PC-3 (cell line): ENCODE measurements around the gene KCNC1. TPM values are rescaled to one million over a fixed set of nuclear protein-coding genes. Genes with fewer than 3 reads are reported as not detected.

Source experiments
- ATAC-seq: fragments of 200-7000 bp; cut with Tn5 transposase; 2 replicates; pipeline ENCODE4 v1.9.1; 2020; ENCODE audit warnings: mild to moderate bottlenecking, moderate library complexity
- BruUV-seq: library from RNA; stranded (reverse); fragments of 400-500 nt; replicated peaks from 2 replicates; lab custom pipeline; 2021; lab: Mats Ljungman, UMichigan
- CTCF ChIA-PET: fragments of 300-600 bp; sonication (Branson Sonifier 250); formaldehyde crosslinking; loops from one replicate; lab custom pipeline; 2022; ENCODE audit warnings: antibody characterized with exemption; lab: Charles Lee
- POLR2A ChIA-PET: fragments of 300-600 bp; sonication (Branson Sonifier 250); formaldehyde crosslinking; loops from one replicate; lab custom pipeline; 2022; ENCODE audit warnings: antibody characterized with exemption; ENCODE audit not compliant: unreplicated experiment; lab: Charles Lee
- DNase-seq: peaks from one replicate; pipeline ENCODE4 v3.0.0-alpha.2; 2015
- H2AFZ ChIP-seq: fragments of 300-600 bp; sonication (generic); 2 replicates; pipeline ENCODE4 v1.6.0; 2016; ENCODE audit warnings: antibody characterized with exemption, low read length
- H3F3A ChIP-seq: fragments of 300-600 bp; sonication (generic); one replicate; pipeline ENCODE4 v1.6.0; 2017; ENCODE audit warnings: antibody characterized with exemption, low read length, control low read depth, mild to moderate bottlenecking; ENCODE audit not compliant: unreplicated experiment
- H3K27ac ChIP-seq: fragments of 300-600 bp; sonication (generic); 2 replicates; pipeline ENCODE4 v1.5.1; 2016; ENCODE audit warnings: mild to moderate bottlenecking, low read length
- H3K27me3 ChIP-seq: fragments of 300-600 bp; sonication (generic); 2 replicates; pipeline ENCODE4 v1.6.1; 2016; ENCODE audit warnings: low read length, mixed read lengths
- H3K36me3 ChIP-seq: fragments of 300-600 bp; sonication (generic); 2 replicates; pipeline ENCODE4 v1.6.1; 2016; ENCODE audit warnings: low read depth, mixed run types, low read length, mixed read lengths
- H3K4me1 ChIP-seq: fragments of 300-600 bp; sonication (generic); 2 replicates; pipeline ENCODE4 v1.5.1; 2016; ENCODE audit warnings: low read length; ENCODE audit not compliant: insufficient read depth
- H3K4me2 ChIP-seq: fragments of 300-600 bp; sonication (generic); 2 replicates; pipeline ENCODE4 v1.6.0; 2016; ENCODE audit warnings: low read length
- H3K4me3 ChIP-seq: fragments of 300-600 bp; sonication (generic); 2 replicates; pipeline ENCODE4 v1.5.1; 2016; ENCODE audit warnings: mild to moderate bottlenecking, low read length, mixed read lengths
- H3K79me2 ChIP-seq: fragments of 300-600 bp; sonication (generic); 2 replicates; pipeline ENCODE4 v1.6.1; 2017; ENCODE audit warnings: low read length, mixed read lengths
- H3K9ac ChIP-seq: fragments of 300-600 bp; sonication (generic); 2 replicates; pipeline ENCODE4 v1.6.0; 2016; ENCODE audit warnings: mild to moderate bottlenecking, low read length
- H3K9me2 ChIP-seq: fragments of 300-600 bp; sonication (generic); replicated peaks from 2 replicates; pipeline ENCODE4 v1.6.1; 2016; ENCODE audit warnings: mixed run types, low read length, mixed read lengths
- H3K9me3 ChIP-seq: fragments of 300-600 bp; sonication (generic); 2 replicates; pipeline ENCODE4 v1.6.1; 2016; ENCODE audit warnings: low read length, mixed read lengths
- H4K20me1 ChIP-seq: fragments of 300-600 bp; sonication (generic); 2 replicates; pipeline ENCODE4 v1.6.1; 2016; ENCODE audit warnings: low read length, mixed read lengths
- EZH2 ChIP-seq: fragments of 300-600 bp; sonication (generic); IDR thresholded peaks from one replicate; pipeline ENCODE4 v1.6.1; 2017; ENCODE audit warnings: antibody characterized with exemption, mild to moderate bottlenecking, low read length; ENCODE audit not compliant: unreplicated experiment
- EZH2phosphoT487 ChIP-seq: fragments of 300-600 bp; sonication (generic); IDR thresholded peaks from 2 replicates; pipeline ENCODE4 v1.6.1; 2018; ENCODE audit warnings: mild to moderate bottlenecking, antibody characterized with exemption, low read length, borderline replicate concordance
- intact Hi-C: fragments of 100-400 bp; cut with micrococcal nuclease; formaldehyde crosslinking; loops from 2 replicates; pipeline ENCODE4 v1.9.0; 2023
- total RNA-seq: library from RNA; depleted of rRNA; stranded (reverse); fragments of >200 nt; gene quantifications from 2 replicates; pipeline ENCODE4 v1.2.3, GENCODE V29; 2014
- TF ChIP-seq, protein P1 (sequence below): fragments of 300-600 bp; sonication (generic); conservative IDR thresholded peaks from 2 replicates; pipeline ENCODE4 v1.5.1; 2017; ENCODE audit warnings: antibody characterized with exemption, low read depth, mild to moderate bottlenecking, low read length

KCNC1 gene
- total RNA-seq, 1 experiment from 2014 or later, result not detected

DNA sequence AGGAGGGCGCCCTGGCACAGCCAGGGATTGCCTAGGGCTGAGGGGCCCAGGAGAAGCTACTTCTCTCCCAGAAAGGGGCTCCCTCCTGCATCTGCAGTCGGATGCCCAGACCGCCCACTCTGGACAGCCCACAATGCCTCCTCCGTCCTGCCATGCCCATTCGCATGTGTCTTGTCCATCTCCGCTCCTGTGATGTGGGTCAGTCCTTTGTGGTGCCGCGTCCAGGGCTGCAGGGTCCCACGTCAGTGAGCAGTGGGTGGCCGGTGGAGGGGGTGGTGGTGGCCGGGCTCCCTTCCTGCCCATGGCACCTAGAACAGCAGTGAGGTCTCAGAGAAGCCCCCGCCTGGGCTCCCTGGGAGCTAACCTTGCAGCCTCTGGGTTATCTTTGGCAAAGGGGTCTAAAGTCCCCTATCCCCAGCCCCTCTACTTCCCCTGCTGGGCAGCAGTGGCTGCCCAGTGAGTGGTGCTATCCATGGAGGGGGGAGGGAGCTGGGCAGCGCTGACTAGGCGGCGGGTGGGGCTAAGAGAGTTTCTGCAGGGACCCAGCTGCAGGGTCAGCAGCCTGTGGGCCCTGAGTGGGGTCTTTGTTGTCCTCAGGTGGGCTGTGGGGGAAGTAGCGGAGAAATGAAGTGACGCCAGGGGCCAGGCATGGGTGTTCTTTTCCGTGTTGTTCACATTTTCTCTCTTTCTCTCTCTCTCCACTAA is 41.1 kb downstream of the KCNC1 start:
- H3K9me2 ChIP-seq, result no peaks in the 10 kb centered on the region
- no peaks in the 10 kb centered on the region for H3K9me3 ChIP-seq
- H3K9ac ChIP-seq, result no peak overlapping the region
- intact Hi-C loops, result no loop called here
- no peak overlapping the region for H2AFZ ChIP-seq
- no peaks in the 10 kb centered on the region for H3K36me3 ChIP-seq
- H3K79me2 ChIP-seq, result no peaks in the 10 kb centered on the region
- no TSS peak for BruUV-seq
- H3K4me2 ChIP-seq, result no peak overlapping the region
- no peak overlapping the region for H3K4me3 ChIP-seq
- H3K4me1 ChIP-seq, result no peaks in the 10 kb centered on the region
- CTCF ChIA-PET, result no interaction called here
- TF ChIP-seq EZH2phosphoT487 (no peak), EZH2 (no peak)
- TF ChIP-seq, protein P1, sequence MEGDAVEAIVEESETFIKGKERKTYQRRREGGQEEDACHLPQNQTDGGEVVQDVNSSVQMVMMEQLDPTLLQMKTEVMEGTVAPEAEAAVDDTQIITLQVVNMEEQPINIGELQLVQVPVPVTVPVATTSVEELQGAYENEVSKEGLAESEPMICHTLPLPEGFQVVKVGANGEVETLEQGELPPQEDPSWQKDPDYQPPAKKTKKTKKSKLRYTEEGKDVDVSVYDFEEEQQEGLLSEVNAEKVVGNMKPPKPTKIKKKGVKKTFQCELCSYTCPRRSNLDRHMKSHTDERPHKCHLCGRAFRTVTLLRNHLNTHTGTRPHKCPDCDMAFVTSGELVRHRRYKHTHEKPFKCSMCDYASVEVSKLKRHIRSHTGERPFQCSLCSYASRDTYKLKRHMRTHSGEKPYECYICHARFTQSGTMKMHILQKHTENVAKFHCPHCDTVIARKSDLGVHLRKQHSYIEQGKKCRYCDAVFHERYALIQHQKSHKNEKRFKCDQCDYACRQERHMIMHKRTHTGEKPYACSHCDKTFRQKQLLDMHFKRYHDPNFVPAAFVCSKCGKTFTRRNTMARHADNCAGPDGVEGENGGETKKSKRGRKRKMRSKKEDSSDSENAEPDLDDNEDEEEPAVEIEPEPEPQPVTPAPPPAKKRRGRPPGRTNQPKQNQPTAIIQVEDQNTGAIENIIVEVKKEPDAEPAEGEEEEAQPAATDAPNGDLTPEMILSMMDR, result no peak
- POLR2A ChIA-PET, result no interaction called here
- no peaks in the 10 kb centered on the region for H3F3A ChIP-seq
- ATAC-seq (no peak), DNase-seq (no peak)
- H4K20me1 ChIP-seq, result no peaks in the 10 kb centered on the region
- no peaks in the 10 kb centered on the region for H3K27me3 ChIP-seq
- H3K27ac ChIP-seq, result no peak overlapping the region

DNA sequence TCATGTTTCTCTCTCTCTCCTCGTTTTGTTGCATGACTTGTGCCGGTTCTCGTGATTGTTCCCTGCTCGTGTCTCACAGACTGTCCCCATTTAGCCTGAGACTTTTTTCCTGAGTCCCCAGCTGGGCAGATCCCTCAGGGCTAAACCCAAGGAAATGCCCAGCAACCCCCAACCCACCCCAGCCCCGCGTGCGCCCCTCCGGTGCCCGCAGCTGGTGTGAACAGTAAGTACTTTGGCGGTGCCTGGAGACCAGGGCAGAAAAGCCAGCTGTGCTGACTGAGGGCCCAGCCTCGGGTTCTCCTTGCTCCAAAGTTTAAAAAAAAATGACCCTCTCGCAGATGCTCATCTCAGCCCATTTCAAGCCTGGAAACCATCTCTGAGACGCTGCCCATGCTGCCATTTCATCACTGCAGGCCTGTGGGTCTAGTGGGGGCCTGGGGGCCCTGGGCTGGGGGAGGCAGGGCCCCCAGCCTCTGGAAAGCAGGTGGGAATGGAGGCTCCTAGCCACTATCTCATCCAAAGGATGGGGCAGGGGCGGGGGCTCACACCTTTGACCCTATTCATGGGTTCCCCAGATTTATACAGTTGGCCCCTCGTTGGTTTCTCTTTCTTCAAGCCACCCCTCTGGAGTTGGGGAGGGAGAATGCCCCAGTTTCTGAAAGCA is 41.8 kb downstream of the KCNC1 start:
- Histone ChIP-seq H3K9me2 (no peaks in the 10 kb centered on the region), H3K9ac (no peak overlapping the region), H3K27me3 (no peaks in the 10 kb centered on the region), H3K9me3 (no peaks in the 10 kb centered on the region), H3K4me1 (no peaks in the 10 kb centered on the region), H2AFZ (no peak overlapping the region), H4K20me1 (no peaks in the 10 kb centered on the region), H3K27ac (no peak overlapping the region), H3F3A (no peaks in the 10 kb centered on the region), H3K4me2 (no peak overlapping the region), H3K79me2 (no peaks in the 10 kb centered on the region), H3K4me3 (no peak overlapping the region), H3K36me3 (no peaks in the 10 kb centered on the region)
- ChIA-PET POLR2A (no interaction called here), CTCF (no interaction called here)
- TF ChIP-seq EZH2 (no peak), EZH2phosphoT487 (no peak)
- TF ChIP-seq, protein P1, result no peak
- no TSS peak for BruUV-seq
- no peak for ATAC-seq
- intact Hi-C loops, result no loop called here
- DNase-seq, result no peak

DNA sequence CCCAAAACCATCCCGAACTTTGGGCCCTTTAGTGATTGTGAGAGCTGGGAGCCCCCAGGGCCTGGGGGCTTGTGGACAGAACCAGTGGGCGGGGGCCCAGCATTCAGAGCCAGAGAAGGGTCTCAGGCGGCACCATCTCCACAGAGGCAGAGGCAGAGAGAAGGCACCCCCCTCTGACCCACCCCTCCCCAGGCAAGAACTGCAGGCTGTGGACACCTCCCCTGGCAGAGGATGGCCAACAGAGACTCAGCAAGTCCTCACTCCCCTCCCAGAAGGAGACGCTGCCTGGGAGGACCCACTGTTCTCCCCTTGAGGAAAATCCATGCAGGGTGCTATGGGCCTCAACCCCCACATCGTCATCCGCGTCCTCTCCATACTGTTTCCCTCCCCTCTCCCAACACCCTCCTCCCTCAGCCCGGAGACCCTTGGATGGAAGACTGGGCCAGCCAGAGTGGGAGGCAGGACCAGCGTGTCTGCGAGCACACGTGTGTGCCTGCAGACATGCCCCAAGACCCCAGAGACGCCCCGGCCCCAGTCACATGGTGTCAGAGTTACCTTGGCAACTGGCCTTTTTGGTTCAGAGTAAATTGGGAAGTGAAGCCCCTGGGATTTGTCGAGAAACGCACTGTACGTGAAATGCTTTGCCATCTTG is 42.6 kb downstream of the KCNC1 start:
- ATAC-seq, result no peak
- intact Hi-C loops, result no loop called here
- Histone ChIP-seq H3K36me3 (no peaks in the 10 kb centered on the region), H3K9me2 (no peaks in the 10 kb centered on the region), H3F3A (no peaks in the 10 kb centered on the region), H2AFZ (no peak overlapping the region), H3K9me3 (no peaks in the 10 kb centered on the region), H3K4me2 (no peak overlapping the region), H3K27ac (no peak overlapping the region), H3K4me1 (no peaks in the 10 kb centered on the region), H3K79me2 (no peaks in the 10 kb centered on the region), H3K9ac (no peak overlapping the region), H3K4me3 (no peak overlapping the region), H4K20me1 (no peaks in the 10 kb centered on the region), H3K27me3 (no peaks in the 10 kb centered on the region)
- no TSS peak for BruUV-seq
- DNase-seq, result no peak
- POLR2A ChIA-PET, result no interaction called here
- CTCF ChIA-PET, result no interaction called here
- TF ChIP-seq EZH2 (no peak), EZH2phosphoT487 (no peak)
- TF ChIP-seq, protein P1, result no peak
